Glutamatergic neuron (in vitro differentiated cells): Measurements from ENCODE around the gene SNRPA. TPM values are rescaled to one million over a fixed set of nuclear protein-coding genes. Genes with fewer than 3 reads are reported as not detected.
"Not testable (repeated sequence)": the region's sequence is repeated elsewhere in the genome, so short reads cannot be mapped to it uniquely, and the experiment has no call there.

ENCODE experiments used
- DNase-seq: peaks from one replicate; pipeline ENCODE4 v3.0.0; 2022
- H3K27ac Mint-ChIP-seq: one replicate; pipeline ENCODE4 v1.8.0; 2020; ENCODE audit warnings: mild to moderate bottlenecking, mixed read lengths, inconsistent platforms; ENCODE audit not compliant: unreplicated experiment
- H3K27me3 Mint-ChIP-seq: one replicate; pipeline ENCODE4 v1.8.0; 2020; ENCODE audit warnings: mild to moderate bottlenecking, moderate library complexity, mixed read lengths, inconsistent platforms; ENCODE audit not compliant: unreplicated experiment
- H3K36me3 Mint-ChIP-seq: one replicate; pipeline ENCODE4 v1.8.0; 2020; ENCODE audit warnings: mild to moderate bottlenecking, mixed read lengths, inconsistent platforms; ENCODE audit not compliant: unreplicated experiment
- H3K4me1 Mint-ChIP-seq: one replicate; pipeline ENCODE4 v1.8.0; 2020; ENCODE audit warnings: mild to moderate bottlenecking, low read depth, mixed read lengths, inconsistent platforms; ENCODE audit not compliant: unreplicated experiment
- H3K4me3 Mint-ChIP-seq: one replicate; pipeline ENCODE4 v1.8.0; 2020; ENCODE audit warnings: mild to moderate bottlenecking, mixed read lengths, inconsistent platforms; ENCODE audit not compliant: unreplicated experiment
- H3K9me3 Mint-ChIP-seq: one replicate; pipeline ENCODE4 v1.8.0; 2020; ENCODE audit warnings: mild to moderate bottlenecking, moderate library complexity, mixed read lengths, inconsistent platforms; ENCODE audit not compliant: unreplicated experiment
- total RNA-seq: library from RNA; stranded (reverse); fragmentation: NEBNext Ultra II Directional; extraction: Animal tissue kit (Norgen Biotek cat#: 25700); gene quantifications from one replicate; pipeline ENCODE4 v1.2.1, GENCODE V29; 2021; ENCODE audit not compliant: unreplicated experiment
- TF ChIP-seq, protein P1 (sequence below): fragments of 200-600 bp; sonication (generic); IDR thresholded peaks from one replicate; pipeline ENCODE4 v1.5.0; 2021; ENCODE audit not compliant: partially characterized antibody, unreplicated experiment

Gene SNRPA
- total RNA-seq, 1 donor from 2014 or later = 70.3 TPM

DNA sequence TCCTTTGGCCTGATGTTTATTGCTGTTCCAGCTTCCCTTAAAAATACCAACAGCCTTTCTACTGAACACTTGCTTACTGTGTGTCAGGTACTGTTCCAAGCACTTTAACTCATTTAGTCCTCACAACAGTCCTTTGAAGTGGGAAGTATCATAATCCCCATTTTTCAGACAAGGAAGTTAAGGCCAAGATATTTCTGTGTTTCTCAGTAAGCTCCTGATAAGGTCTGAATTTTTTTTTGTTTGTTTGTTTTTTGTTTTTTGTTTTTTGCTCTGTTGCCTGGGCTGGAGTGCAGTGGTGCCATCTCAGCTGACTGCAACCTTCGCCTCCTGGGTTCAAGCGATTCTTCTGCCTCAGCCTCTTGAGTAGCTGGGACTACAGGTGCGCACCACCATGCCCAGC lies 7.5 kb downstream of the SNRPA start:
- no peak overlapping the region for H3K27ac Mint-ChIP-seq
- peaks cover 8% of the 10 kb centered on the region for H3K9me3 Mint-ChIP-seq
- peaks cover 9% of the 10 kb centered on the region for H3K36me3 Mint-ChIP-seq
- TF ChIP-seq, protein P1, sequence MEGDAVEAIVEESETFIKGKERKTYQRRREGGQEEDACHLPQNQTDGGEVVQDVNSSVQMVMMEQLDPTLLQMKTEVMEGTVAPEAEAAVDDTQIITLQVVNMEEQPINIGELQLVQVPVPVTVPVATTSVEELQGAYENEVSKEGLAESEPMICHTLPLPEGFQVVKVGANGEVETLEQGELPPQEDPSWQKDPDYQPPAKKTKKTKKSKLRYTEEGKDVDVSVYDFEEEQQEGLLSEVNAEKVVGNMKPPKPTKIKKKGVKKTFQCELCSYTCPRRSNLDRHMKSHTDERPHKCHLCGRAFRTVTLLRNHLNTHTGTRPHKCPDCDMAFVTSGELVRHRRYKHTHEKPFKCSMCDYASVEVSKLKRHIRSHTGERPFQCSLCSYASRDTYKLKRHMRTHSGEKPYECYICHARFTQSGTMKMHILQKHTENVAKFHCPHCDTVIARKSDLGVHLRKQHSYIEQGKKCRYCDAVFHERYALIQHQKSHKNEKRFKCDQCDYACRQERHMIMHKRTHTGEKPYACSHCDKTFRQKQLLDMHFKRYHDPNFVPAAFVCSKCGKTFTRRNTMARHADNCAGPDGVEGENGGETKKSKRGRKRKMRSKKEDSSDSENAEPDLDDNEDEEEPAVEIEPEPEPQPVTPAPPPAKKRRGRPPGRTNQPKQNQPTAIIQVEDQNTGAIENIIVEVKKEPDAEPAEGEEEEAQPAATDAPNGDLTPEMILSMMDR = no peak
- H3K4me3 Mint-ChIP-seq = no peak overlapping the region
- H3K4me1 Mint-ChIP-seq = peaks cover 8% of the 10 kb centered on the region
- H3K27me3 Mint-ChIP-seq = peaks cover 2% of the 10 kb centered on the region
- no peak for DNase-seq

DNA sequence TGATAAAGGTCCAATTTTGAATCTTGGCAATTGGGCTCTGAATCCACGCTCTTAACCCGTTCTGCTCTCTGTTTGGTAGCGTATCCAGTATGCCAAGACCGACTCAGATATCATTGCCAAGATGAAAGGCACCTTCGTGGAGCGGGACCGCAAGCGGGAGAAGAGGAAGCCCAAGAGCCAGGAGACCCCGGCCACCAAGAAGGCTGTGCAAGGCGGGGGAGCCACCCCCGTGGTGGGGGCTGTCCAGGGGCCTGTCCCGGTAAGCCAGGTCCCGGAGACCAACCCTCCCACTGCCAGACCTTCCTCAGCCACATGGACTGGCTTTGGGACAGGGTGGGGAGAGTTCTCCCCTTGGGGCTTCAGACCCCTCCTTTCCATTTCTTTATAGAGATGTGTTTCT lies 8.3 kb downstream of the SNRPA start:
- Mint-ChIP-seq H3K36me3 (peaks cover 16% of the 10 kb centered on the region), H3K4me3 (no peak overlapping the region), H3K27me3 (peaks cover 5% of the 10 kb centered on the region), H3K9me3 (peaks cover 8% of the 10 kb centered on the region), H3K27ac (no peak overlapping the region), H3K4me1 (peaks cover 5% of the 10 kb centered on the region)
- DNase-seq = no peak
- TF ChIP-seq, protein P1 = no peak

DNA sequence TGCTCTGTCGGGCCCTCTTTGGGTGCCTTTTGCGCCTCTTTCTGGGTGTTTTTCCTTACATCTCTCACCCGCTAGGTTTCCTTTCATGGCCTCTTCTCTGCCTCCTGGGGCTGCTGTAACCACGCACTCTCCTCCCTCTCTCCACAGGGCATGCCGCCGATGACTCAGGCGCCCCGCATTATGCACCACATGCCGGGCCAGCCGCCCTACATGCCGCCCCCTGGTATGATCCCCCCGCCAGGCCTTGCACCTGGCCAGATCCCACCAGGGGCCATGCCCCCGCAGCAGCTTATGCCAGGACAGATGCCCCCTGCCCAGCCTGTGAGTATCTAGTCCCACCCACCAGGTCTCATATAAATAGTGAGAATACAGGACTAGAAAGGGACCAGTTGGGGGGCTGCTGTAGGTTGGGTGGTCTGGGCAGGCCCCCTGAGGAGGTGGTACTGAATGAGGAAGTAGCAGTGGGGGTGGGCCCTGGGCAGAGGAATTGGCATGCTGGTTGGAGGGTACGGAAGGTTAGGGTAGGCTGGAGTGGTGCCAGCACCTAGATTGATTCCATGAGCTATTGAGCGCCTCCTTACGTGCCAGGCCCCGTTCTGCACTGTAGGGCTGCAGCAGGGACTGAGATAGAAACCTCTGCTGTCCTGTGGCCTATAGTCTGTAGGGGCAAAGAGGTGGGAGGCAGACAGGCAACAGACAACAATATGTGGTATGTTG lies 11.9 kb downstream of the SNRPA start:
- Mint-ChIP-seq H3K27me3 (peaks cover 5% of the 10 kb centered on the region), H3K4me3 (no peak overlapping the region), H3K4me1 (peaks cover 2% of the 10 kb centered on the region), H3K36me3 (peaks cover 17% of the 10 kb centered on the region), H3K9me3 (peaks cover 3% of the 10 kb centered on the region), H3K27ac (no peak overlapping the region)
- TF ChIP-seq, protein P1 = no peak
- DNase-seq = no peak

DNA sequence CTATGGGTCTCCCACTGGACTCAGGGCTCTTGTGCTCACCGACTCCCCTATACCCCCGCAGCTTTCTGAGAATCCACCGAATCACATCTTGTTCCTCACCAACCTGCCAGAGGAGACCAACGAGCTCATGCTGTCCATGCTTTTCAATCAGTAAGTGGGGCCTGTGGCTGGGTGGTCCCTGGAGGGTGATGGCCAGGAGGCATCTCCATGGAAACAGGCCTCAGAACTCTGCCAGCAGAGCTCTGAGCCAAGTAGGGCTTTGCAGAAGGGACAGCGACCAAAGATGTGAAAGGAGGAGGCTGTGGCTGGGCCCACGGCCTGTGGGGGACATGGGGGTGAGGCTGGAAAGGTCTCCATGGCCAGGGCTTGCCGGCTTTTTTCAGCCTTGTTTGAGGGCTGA lies 12.5 kb downstream of the SNRPA start:
- Mint-ChIP-seq H3K9me3 (peaks cover 3% of the 10 kb centered on the region), H3K4me1 (peaks cover 2% of the 10 kb centered on the region), H3K4me3 (no peak overlapping the region), H3K27ac (no peak overlapping the region), H3K27me3 (peaks cover 5% of the 10 kb centered on the region), H3K36me3 (peaks cover 17% of the 10 kb centered on the region)
- TF ChIP-seq, protein P1 = no peak
- DNase-seq = no peak

DNA sequence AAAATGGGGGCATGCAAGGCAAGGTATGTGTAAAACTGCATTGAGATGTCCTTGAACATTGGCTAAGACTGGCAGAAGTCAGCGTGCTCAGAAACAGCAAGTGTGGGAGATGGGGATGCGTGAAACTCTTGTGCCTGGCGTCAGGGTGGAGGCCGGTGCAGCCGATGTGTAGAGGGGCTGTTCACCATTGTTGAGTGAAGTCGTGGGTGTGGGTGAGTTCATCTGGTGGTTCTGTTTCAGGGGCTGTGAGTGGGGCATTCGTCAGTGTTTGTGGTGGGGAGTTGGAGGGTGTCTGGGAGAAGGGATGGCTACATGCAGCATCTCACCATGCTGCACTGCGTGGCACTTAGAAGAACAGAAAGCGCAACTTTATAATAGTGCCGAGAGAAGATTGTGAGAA lies 13.0 kb downstream of the SNRPA start:
- H3K4me3 Mint-ChIP-seq = peak overlapping the region; percentile 31
- peaks cover 5% of the 10 kb centered on the region for H3K27me3 Mint-ChIP-seq
- peak overlapping the region; percentile 36 for H3K27ac Mint-ChIP-seq
- H3K4me1 Mint-ChIP-seq = peaks cover 2% of the 10 kb centered on the region
- H3K9me3 Mint-ChIP-seq = peaks cover 3% of the 10 kb centered on the region
- H3K36me3 Mint-ChIP-seq = peaks cover 17% of the 10 kb centered on the region
- no peak for DNase-seq
- TF ChIP-seq, protein P1 = no peak

DNA sequence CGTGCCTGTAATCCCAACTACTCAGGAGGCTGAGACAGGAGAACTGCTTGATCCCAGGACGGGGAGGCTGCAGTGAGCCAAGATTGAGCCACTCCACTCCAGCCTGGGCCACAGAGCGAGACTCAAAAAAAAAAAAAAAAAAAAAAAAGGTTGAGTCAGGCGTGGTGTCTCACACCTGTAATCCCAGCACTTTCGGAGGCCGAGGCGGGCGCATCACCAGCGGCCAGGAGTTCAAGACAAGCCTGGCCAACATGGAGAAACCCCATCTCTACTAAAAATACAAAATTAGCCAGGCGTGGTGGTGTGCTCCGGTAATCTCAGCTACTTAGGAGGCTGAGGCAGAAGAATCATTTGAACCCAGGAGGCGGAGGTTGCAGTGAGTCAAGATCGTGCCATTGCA lies 15.4 kb downstream of the SNRPA start:
- not testable (repeated sequence) for H3K4me1 Mint-ChIP-seq, H3K27ac Mint-ChIP-seq, DNase-seq, H3K4me3 Mint-ChIP-seq, H3K9me3 Mint-ChIP-seq, H3K27me3 Mint-ChIP-seq
- peaks cover 13% of the 10 kb centered on the region for H3K36me3 Mint-ChIP-seq
